ENCODE data around the gene DAO.

DAO gene

DNA sequence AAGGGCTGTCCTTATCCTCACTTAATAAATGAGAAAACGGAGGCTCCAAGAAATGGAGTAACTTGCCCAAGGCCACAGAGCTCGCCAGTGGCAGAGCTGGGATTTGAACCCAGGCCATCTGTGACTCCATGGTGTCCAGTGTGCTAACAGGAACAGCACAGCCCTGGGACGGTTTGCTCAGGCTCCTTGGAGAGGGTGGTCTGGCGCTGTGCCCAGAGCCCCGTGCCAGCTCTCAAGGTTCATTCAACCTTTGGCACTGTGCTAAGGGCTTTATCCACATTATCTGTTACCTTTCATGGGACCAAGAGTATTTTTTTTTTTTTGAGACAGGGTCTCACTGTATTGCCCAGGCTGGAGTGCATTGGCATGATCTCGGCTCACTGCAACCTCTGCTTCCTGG lies 8.1 kb downstream of the DAO start:
- no peak for TF ChIP-seq CTCF (IDR thresholded peaks at IDR 0.05; ENCODE audit: low read depth, low read length)
- H3K4me3 ChIP-seq (replicated peaks in 1 of 2; ENCODE audit: low read depth in 2 of 2, low read length in 2 of 2) = no peak overlapping the region
- no peak for DNase-seq (ENCODE audit: low read depth in 2 of 2)

DNA sequence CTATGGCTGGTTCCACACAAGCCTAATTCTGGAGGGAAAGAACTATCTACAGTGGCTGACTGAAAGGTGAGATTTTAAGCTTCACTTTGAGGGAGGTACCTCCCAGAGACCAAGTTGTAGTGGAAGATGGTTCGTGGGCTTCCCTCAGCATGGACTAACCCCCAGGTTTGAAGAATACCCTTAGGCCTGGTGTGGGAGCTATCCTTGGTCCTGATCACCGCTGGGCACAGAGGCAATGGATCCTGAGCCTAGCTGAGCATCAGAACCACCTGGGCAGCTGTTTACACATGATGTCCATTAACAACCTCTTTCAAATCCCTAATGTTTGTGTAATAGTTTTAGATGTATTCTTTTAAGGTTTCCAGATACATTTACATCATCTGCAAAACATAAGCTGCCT lies 10.3 kb downstream of the DAO start:
- DNase-seq (ENCODE audit: low read depth in 2 of 2) = peak in 1 of 2 donors; percentile 14
- TF ChIP-seq CTCF (IDR thresholded peaks at IDR 0.05; ENCODE audit: low read depth, low read length) = no peak
- no peak overlapping the region for H3K4me3 ChIP-seq (replicated peaks in 1 of 2; ENCODE audit: low read depth in 2 of 2, low read length in 2 of 2)

DNA sequence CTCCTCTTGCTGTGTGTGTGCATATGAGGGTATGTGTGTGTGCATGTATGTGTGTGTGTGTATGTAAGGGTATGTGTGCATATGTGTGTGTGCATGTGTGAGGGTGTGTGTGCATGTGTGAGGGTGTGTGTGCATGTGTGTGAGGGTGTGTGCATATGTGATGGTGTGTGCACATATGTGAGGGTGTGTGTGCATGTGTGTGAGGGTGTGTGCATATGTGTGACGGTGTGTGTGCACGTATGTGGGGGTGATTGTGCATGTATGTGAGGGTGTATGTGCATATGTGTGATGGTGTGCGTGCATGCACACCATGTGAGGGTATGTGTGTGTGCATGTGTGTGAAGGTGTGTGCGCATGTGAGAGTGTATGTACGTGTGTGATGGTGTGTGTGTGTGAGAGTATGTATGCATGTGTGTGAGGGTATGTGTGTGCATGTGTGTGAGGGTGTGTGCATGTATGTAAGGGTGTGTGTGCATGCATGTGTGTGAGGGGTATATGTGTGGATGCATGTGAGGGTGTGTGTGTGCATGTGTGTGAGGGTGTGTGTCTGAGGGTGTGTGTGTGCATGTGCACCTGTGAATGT lies 15.4 kb downstream of the DAO start:
- no peak for TF ChIP-seq CTCF (IDR thresholded peaks at IDR 0.05; ENCODE audit: low read depth, low read length)
- H3K4me3 ChIP-seq (replicated peaks in 1 of 2; ENCODE audit: low read depth in 2 of 2, low read length in 2 of 2) = no peak overlapping the region
- no peak for DNase-seq (ENCODE audit: low read depth in 2 of 2)

GRCh38 chr12:108896336-108896735 lies 16.4 kb downstream of the DAO start:
- no peak for DNase-seq (ENCODE audit: low read depth in 2 of 2)
- H3K4me3 ChIP-seq (replicated peaks in 1 of 2; ENCODE audit: low read depth in 2 of 2, low read length in 2 of 2) = no peak overlapping the region
- no peak for TF ChIP-seq CTCF (IDR thresholded peaks at IDR 0.05; ENCODE audit: low read depth, low read length)

GRCh38 chr12:108896817-108897216 lies 16.9 kb downstream of the DAO start:
- no peak for TF ChIP-seq CTCF (IDR thresholded peaks at IDR 0.05; ENCODE audit: low read depth, low read length)
- no peak for DNase-seq (ENCODE audit: low read depth in 2 of 2)

DNA sequence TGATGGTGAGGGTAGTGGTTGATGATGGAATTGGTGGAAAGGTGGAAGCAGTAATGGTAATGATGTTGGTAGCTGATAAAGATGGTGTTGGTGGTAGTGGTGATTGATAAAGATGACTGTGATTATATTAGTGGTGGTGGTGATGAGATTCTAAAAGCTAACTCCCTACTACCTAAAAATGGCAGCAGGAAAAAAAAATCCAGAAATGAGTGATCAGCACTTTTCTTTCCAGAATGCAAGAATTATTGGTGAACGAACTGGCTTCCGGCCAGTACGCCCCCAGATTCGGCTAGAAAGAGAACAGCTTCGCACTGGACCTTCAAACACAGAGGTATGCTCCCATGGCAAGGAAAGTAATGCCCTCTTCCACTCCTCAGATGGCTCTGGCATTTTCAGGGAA lies 19.3 kb downstream of the DAO start:
- no peak overlapping the region for H3K4me3 ChIP-seq (replicated peaks in 1 of 2; ENCODE audit: low read depth in 2 of 2, low read length in 2 of 2)
- no peak for DNase-seq (ENCODE audit: low read depth in 2 of 2)
- no peak for TF ChIP-seq CTCF (IDR thresholded peaks at IDR 0.05; ENCODE audit: low read depth, low read length)

More at GRCh38 chr12:108896817-108897216, 16.9 kb downstream of the DAO start:
- no peak overlapping the region for H3K4me3 ChIP-seq (replicated peaks in 1 of 2; ENCODE audit: low read depth in 2 of 2, low read length in 2 of 2)

GRCh38 chr12:108905725-108906124 lies 25.8 kb downstream of the DAO start:
- H3K4me3 ChIP-seq (replicated peaks in 1 of 2; ENCODE audit: low read depth in 2 of 2, low read length in 2 of 2) = no peak overlapping the region
- no peak for TF ChIP-seq CTCF (IDR thresholded peaks at IDR 0.05; ENCODE audit: low read depth, low read length)
- DNase-seq (ENCODE audit: low read depth in 2 of 2) = no peak
